ENCODE measurements around the gene TM9SF4.

DNA sequence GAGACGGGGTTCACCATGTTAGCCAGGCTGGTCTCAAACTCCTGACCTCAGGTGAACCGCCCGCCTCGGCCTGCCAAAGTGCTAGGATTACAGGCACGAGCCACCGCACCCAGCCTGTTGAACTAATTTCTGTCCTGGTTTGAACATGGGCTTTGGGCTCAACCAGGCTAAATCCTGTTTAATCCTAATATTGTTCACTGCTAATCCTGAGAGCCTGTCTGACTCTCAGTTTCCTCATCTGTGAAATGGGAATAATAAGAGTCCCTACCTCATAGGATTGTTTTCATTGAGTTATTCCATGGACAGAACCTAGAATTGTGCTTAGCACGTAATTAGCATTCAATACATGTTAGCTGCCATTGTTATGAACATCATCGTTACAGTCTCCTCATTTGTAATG, 17.4 kb downstream of the TM9SF4 start:
- TF ChIP-seq, protein P1, sequence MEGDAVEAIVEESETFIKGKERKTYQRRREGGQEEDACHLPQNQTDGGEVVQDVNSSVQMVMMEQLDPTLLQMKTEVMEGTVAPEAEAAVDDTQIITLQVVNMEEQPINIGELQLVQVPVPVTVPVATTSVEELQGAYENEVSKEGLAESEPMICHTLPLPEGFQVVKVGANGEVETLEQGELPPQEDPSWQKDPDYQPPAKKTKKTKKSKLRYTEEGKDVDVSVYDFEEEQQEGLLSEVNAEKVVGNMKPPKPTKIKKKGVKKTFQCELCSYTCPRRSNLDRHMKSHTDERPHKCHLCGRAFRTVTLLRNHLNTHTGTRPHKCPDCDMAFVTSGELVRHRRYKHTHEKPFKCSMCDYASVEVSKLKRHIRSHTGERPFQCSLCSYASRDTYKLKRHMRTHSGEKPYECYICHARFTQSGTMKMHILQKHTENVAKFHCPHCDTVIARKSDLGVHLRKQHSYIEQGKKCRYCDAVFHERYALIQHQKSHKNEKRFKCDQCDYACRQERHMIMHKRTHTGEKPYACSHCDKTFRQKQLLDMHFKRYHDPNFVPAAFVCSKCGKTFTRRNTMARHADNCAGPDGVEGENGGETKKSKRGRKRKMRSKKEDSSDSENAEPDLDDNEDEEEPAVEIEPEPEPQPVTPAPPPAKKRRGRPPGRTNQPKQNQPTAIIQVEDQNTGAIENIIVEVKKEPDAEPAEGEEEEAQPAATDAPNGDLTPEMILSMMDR (IDR thresholded peaks at IDR 0.05 in 4 of 5, conservative IDR thresholded peaks at IDR 0.05 in 1 of 5) = no peak
- no peak for TF ChIP-seq POLR2A (IDR thresholded peaks at IDR 0.05)
